ENCODE data around the gene CYTH1.

CYTH1 gene

DNA sequence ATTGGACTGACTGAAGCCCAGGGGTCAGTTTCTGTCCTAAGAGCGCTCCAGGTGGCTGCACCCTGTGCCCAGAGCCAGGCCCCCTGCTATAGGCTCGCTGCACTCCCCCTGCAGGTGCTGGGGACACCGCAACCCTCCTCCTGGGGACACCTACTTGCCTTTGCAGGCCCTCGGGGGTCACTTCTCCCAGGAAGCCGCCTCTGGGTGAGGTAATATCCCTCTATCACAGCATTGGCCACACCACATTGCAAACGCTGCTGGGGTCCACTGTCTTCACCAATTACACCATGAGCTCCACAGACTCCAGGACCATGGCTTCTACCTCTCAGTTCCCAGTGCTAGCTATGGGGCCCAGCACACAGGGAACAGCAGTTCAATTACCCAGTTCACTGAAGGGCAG is 43.6 kb upstream of the CYTH1 start:
- TF ChIP-seq TARDBP (IDR thresholded peaks at IDR 0.05): no peak
- TF ChIP-seq, protein P1, sequence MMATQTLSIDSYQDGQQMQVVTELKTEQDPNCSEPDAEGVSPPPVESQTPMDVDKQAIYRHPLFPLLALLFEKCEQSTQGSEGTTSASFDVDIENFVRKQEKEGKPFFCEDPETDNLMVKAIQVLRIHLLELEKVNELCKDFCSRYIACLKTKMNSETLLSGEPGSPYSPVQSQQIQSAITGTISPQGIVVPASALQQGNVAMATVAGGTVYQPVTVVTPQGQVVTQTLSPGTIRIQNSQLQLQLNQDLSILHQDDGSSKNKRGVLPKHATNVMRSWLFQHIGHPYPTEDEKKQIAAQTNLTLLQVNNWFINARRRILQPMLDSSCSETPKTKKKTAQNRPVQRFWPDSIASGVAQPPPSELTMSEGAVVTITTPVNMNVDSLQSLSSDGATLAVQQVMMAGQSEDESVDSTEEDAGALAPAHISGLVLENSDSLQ (IDR thresholded peaks at IDR 0.05): no peak
- TF ChIP-seq SUZ12 (IDR thresholded peaks at IDR 0.05): no peak
- no peak for TF ChIP-seq NFRKB (IDR thresholded peaks at IDR 0.05)
- no peak for TF ChIP-seq FOXK2 (IDR thresholded peaks at IDR 0.05)
- no peak for TF ChIP-seq L3MBTL2 (conservative IDR thresholded peaks at IDR 0.05)
- no peak for TF ChIP-seq LEF1 (IDR thresholded peaks at IDR 0.05; ENCODE audit: borderline replicate concordance)
- no peak for TF ChIP-seq ZNF384 (IDR thresholded peaks at IDR 0.05)
- DNase-seq (ENCODE audit: extremely low spot score): no peak
- ChIA-PET POLR2A (no interaction called here), CTCF (no interaction called here)

DNA sequence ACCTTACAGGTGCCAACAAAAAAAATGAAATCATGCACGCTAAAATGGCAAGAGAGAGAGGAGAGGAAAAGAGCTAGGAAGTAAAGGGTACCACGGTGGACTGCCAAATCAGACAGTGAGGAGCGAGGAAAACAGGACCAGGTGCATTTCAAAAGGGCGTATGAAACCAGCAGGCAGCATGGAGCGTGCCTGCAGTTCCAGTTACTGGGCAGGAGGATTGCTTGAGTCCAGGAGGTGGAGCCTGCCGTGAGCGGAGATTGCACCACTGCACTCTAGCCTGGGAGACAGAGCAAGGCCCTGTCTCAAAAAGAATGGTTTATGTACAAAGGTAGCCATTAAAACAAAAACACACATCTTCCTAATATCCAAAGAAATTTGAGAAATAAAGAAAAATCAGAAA is 42.2 kb upstream of the CYTH1 start:
- TF ChIP-seq BHLHE40 (IDR thresholded peaks at IDR 0.05; ENCODE audit: borderline replicate concordance) (no peak), TARDBP (IDR thresholded peaks at IDR 0.05) (no peak), FOXM1 (IDR thresholded peaks at IDR 0.05; ENCODE audit: borderline replicate concordance) (no peak), FOXA1 (IDR thresholded peaks at IDR 0.05) (no peak), LEF1 (IDR thresholded peaks at IDR 0.05; ENCODE audit: borderline replicate concordance) (no peak), SUZ12 (IDR thresholded peaks at IDR 0.05) (no peak), ELF4 (IDR thresholded peaks at IDR 0.05) (no peak), ZNF384 (IDR thresholded peaks at IDR 0.05) (no peak), NFRKB (IDR thresholded peaks at IDR 0.05) (no peak)
- TF ChIP-seq, protein P1 (IDR thresholded peaks at IDR 0.05): no peak
- POLR2A ChIA-PET: no interaction called here
- CTCF ChIA-PET: no interaction called here
- no peak for DNase-seq (ENCODE audit: extremely low spot score)

DNA sequence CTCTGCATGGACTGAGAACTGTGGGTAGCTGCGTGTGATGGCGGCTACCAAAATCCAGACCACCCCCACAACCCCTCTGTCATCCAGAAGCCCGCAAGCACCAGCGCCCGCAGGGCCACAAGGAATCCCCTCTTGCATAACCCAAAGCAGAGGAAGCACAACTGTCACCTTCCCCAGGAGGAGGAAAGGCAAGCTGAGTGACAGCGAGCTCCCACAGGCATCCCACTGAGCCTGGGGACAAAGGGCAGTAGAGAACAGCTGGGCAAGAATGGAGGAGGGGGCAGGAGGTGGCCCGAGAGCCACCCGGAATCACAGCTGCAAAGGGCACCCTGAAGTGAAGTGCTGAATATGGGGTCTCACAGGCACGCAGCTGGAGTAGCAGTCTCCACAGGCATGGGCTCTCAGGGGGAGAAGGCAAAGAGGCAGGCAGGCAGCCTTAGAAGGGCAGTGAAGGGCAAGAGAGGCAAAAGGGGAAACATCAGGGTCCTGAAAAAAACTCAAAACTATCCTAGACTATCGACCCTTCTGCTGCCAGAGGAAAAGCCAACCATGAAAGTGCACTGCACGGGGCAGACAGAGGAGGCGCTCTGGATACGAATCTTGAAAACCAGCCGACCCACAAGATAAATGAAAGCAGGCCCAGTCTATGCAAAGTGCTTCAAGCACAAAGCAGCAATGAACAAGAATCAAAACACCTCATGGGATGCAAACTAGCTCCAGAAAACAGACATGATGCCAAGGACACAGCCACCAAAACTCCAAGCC is 41.4 kb upstream of the CYTH1 start:
- TF ChIP-seq L3MBTL2 (conservative IDR thresholded peaks at IDR 0.05) (no peak), CTBP1 (IDR thresholded peaks at IDR 0.05; ENCODE audit: borderline replicate concordance) (no peak), SUZ12 (IDR thresholded peaks at IDR 0.05) (no peak), ZNF384 (IDR thresholded peaks at IDR 0.05) (no peak), FOXA1 (IDR thresholded peaks at IDR 0.05) (no peak)
- ChIA-PET CTCF (interaction anchor here (0.9 kb wide), 1 partner anchor 30 kb away, joined by 3 read pairs; no protein-coding TSS in a partner anchor), POLR2A (interaction anchor here (1.4 kb wide), 1 partner anchor 18 kb away, joined by 3 read pairs; no protein-coding TSS in a partner anchor)
- no peak for DNase-seq (ENCODE audit: extremely low spot score)

DNA sequence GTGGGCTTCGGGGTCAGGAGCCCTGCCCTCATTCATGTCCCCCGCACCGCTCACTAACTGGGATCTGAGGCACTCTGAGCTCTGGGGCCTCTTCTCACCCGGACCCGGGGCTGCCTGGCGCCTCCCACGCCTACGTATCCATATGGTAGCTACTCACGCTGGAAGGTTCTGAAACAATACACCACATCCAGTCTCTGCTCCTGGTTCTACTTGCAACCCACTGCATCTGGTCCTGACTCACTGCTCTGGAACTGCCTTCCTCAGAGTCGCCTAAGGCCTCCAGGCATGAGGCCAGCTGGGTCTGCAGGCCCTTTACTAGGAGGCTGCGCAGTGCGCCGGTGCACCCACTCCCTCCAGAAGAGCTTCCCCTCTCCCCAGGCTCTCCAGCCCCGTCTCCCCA is 40.5 kb upstream of the CYTH1 start:
- POLR2A ChIA-PET: interaction anchor here (1.4 kb wide), 1 partner anchor 19 kb away, joined by 3 read pairs; no protein-coding TSS in a partner anchor
- TF ChIP-seq FOXA1 (IDR thresholded peaks at IDR 0.05) (no peak), HDGF (IDR thresholded peaks at IDR 0.05; ENCODE audit: borderline replicate concordance) (no peak), ARNT (IDR thresholded peaks at IDR 0.05) (no peak), NFRKB (IDR thresholded peaks at IDR 0.05) (no peak), TARDBP (IDR thresholded peaks at IDR 0.05) (no peak), FOXK2 (IDR thresholded peaks at IDR 0.05) (no peak), FOXM1 (IDR thresholded peaks at IDR 0.05; ENCODE audit: borderline replicate concordance) (no peak), SP1 (IDR thresholded peaks at IDR 0.05) (no peak), L3MBTL2 (conservative IDR thresholded peaks at IDR 0.05) (no peak), ELF4 (IDR thresholded peaks at IDR 0.05) (no peak), BHLHE40 (IDR thresholded peaks at IDR 0.05; ENCODE audit: borderline replicate concordance) (no peak), LEF1 (IDR thresholded peaks at IDR 0.05; ENCODE audit: borderline replicate concordance) (no peak), SUZ12 (IDR thresholded peaks at IDR 0.05) (no peak), ZNF384 (IDR thresholded peaks at IDR 0.05) (no peak), CTBP1 (IDR thresholded peaks at IDR 0.05; ENCODE audit: borderline replicate concordance) (no peak)
- TF ChIP-seq, protein P1 (IDR thresholded peaks at IDR 0.05): no peak
- CTCF ChIA-PET: interaction anchor here (0.5 to 0.9 kb wide), 2 partner anchors 31 to 355 kb away, joined by 3 read pairs; no protein-coding TSS in a partner anchor
- DNase-seq (ENCODE audit: extremely low spot score): no peak

DNA sequence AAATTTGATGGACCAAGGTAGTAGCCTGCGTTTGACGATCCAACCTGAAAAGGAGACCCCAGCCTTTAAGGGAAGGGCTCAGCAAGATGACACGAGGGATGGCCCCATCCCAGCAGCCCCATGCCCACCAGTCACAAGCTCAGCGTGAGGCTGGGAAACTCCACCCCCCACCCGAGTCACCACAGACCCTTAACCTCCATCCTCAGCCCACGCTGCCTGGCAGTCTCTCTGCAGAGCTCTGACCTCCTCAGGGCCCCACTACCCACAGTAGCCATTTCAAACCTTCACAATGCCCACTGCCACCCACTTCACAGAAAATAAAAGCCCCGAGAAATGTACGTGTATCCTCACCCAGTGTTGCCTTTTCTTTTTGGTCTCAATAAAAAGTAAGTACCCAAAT is 39.9 kb upstream of the CYTH1 start:
- CTCF ChIA-PET: interaction anchor here (0.5 kb wide), 1 partner anchor 354 kb away, joined by 3 read pairs; no protein-coding TSS in a partner anchor
- POLR2A ChIA-PET: no interaction called here
- TF ChIP-seq, protein P1 (IDR thresholded peaks at IDR 0.05): no peak
- TF ChIP-seq FOXM1 (IDR thresholded peaks at IDR 0.05; ENCODE audit: borderline replicate concordance): no peak
- no peak for TF ChIP-seq FOXK2 (IDR thresholded peaks at IDR 0.05)
- TF ChIP-seq ZNF384 (IDR thresholded peaks at IDR 0.05): no peak
- TF ChIP-seq SP1 (IDR thresholded peaks at IDR 0.05): no peak
- DNase-seq (ENCODE audit: extremely low spot score): no peak

DNA sequence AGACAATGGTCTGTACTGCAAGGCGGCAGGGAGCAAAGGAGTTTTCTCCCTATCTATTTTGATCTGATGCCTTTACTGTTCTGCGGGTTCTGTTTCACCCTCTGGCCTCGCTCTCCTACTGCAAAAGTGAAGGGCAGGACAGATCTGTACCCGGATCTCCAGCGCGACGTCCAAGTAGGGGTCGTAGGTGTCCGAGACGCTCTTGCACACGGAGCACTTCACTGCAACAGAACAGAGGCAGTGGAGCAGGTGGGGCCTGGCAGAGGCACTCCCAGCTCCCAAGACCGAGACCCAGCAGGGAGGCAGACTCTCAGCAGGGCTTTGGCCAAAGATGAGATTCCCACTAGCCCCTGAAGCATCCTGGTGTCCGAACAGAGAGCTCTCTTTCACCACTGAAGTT is 38.8 kb upstream of the CYTH1 start:
- ChIA-PET CTCF (no interaction called here), POLR2A (interaction anchor here (0.6 kb wide), 1 partner anchor 151 kb away, joined by 3 read pairs; no protein-coding TSS in a partner anchor)
- no peak for DNase-seq (ENCODE audit: extremely low spot score)
- TF ChIP-seq, protein P1 (IDR thresholded peaks at IDR 0.05): no peak
- TF ChIP-seq HDGF (IDR thresholded peaks at IDR 0.05; ENCODE audit: borderline replicate concordance): no peak
- TF ChIP-seq SP1 (IDR thresholded peaks at IDR 0.05): no peak

All from HEK293T (cell line).